Suprapubic skin (tissue), 3 donors: ENCODE results near the gene GPD1.

Source experiments
- EP300 ChIP-seq: sonication (generic); formaldehyde crosslinking; IDR thresholded peaks from one replicate; pipeline ENCODE4 v1.6.1; 2017; ENCODE audit warnings: antibody characterized with exemption
- POLR2A ChIP-seq, 2 donors: fragments of 450-650 bp; IDR thresholded peaks; one replicate each; pipeline ENCODE4 v1.6.1; 2017; ENCODE audit warnings: antibody characterized with exemption in 2 of 2, mild to moderate bottlenecking in 2 of 2, moderate library complexity in 2 of 2
- TF ChIP-seq, protein P1 (sequence below), 2 donors: fragments of 200-600 bp in 1 of 2; fragments of 450-650 bp in 1 of 2; sonication (generic) in 1 of 2; IDR thresholded peaks; one replicate each; pipeline ENCODE4 v1.5.1; 2016 to 2019; ENCODE audit warnings: antibody characterized with exemption in 2 of 2, mild to moderate bottlenecking in 1 of 2, moderate library complexity in 1 of 2

DNA sequence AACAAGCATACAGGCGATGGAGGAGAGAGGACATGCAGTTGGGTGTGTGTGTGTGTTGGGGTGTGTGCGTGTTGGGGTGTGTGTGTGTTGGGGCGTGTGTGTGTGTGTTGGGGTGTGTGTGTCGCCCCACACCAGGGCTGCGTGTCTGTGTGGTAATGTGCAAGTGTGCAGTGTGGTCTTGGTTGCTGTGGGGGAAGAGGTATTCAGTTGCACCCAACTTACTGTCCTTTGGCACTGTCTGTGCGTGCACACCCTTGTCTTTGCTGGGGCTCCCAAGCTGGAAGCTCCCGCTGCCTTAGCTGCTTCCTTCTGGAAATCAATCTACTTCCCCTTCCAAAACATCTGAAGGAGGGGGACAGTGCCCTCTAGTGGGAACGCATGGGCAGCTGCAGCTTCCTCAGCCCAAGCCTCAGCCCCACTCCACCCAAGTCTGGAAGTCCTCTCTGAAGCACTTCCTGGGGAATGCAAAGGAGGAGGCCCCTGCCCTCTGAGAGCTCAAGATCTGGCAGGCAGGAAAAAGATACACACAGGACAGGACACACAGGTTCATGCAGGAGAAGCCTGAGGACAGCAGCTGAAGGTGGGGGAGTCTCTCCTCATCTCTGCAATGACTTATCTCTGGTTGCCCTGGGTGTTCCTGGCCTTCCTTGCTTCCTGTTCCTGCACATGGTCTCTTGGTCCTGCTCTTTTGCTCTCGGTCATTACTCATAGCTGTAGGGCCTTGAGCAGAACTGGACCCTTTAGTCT is 33.3 kb upstream of the GPD1 start:
- TF ChIP-seq, protein P1, sequence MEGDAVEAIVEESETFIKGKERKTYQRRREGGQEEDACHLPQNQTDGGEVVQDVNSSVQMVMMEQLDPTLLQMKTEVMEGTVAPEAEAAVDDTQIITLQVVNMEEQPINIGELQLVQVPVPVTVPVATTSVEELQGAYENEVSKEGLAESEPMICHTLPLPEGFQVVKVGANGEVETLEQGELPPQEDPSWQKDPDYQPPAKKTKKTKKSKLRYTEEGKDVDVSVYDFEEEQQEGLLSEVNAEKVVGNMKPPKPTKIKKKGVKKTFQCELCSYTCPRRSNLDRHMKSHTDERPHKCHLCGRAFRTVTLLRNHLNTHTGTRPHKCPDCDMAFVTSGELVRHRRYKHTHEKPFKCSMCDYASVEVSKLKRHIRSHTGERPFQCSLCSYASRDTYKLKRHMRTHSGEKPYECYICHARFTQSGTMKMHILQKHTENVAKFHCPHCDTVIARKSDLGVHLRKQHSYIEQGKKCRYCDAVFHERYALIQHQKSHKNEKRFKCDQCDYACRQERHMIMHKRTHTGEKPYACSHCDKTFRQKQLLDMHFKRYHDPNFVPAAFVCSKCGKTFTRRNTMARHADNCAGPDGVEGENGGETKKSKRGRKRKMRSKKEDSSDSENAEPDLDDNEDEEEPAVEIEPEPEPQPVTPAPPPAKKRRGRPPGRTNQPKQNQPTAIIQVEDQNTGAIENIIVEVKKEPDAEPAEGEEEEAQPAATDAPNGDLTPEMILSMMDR (IDR thresholded peaks at IDR 0.05): peak; percentile 77 to 94
- TF ChIP-seq POLR2A (IDR thresholded peaks at IDR 0.05): no peak
- TF ChIP-seq EP300: no peak
